Lower leg skin (tissue), 3 donors: ENCODE measurements around the gene POTEJ.
"Not testable (repeated sequence)": the region's sequence is repeated elsewhere in the genome, so short reads cannot be mapped to it uniquely, and the experiment has no call there.

Experiments used
- CTCF ChIP-seq, 3 donors: fragments of 450-650 bp; IDR thresholded peaks; one replicate each; pipeline ENCODE4 v1.5.1; 2016; ENCODE audit warnings: antibody characterized with exemption in 3 of 3, mild to moderate bottlenecking in 3 of 3, moderate library complexity in 2 of 3
- POLR2A ChIP-seq, 2 donors: fragments of 450-650 bp; IDR thresholded peaks; one replicate each; pipeline ENCODE4 v1.6.1; 2016 to 2017; ENCODE audit warnings: antibody characterized with exemption in 2 of 2, mild to moderate bottlenecking in 1 of 2, moderate library complexity in 1 of 2

GRCh38 chr2:130599926-130600325 is 11.3 kb upstream of the POTEJ start:
- not testable (repeated sequence) for TF ChIP-seq POLR2A, CTCF (IDR thresholded peaks at IDR 0.05)
